Measurements from ENCODE around the gene FGF14. TPM values are rescaled to one million over a fixed set of nuclear protein-coding genes. Genes with fewer than 3 reads are reported as not detected.

FGF14 gene
- total RNA-seq, 1 experiment from 2014 or later, result 0.22 TPM

- Histone ChIP-seq H2BK120ac (ENCODE audit: low read depth, low read length, poor library complexity, severe bottlenecking) (no peak overlapping the region), H3K27me3 (ENCODE audit: insufficient read depth, low read length) (no peaks in the 10 kb centered on the region), H3K56ac (ENCODE audit: insufficient read length, low read depth, low read length) (no peak overlapping the region), H3K9ac (ENCODE audit: extremely low read depth, insufficient read length, low read length) (no peak overlapping the region), H3K79me2 (ENCODE audit: insufficient read depth, low read length) (no peaks in the 10 kb centered on the region), H3T11ph (ENCODE audit: low read length) (no peak overlapping the region), H4K20me1 (ENCODE audit: control insufficient read depth, insufficient read depth, insufficient read length) (no peaks in the 10 kb centered on the region), H2BK12ac (ENCODE audit: insufficient read length, low read depth, low read length) (no peak overlapping the region), H4K5ac (ENCODE audit: insufficient read length, low read depth, low read length) (no peak overlapping the region), H3K23me2 (ENCODE audit: insufficient read length, low read depth, low read length, poor library complexity, severe bottlenecking) (no peaks in the 10 kb centered on the region), H3K4me1 (ENCODE audit: insufficient read depth, low read length) (no peaks in the 10 kb centered on the region), H2BK20ac (ENCODE audit: low read depth, low read length, poor library complexity, severe bottlenecking) (no peak overlapping the region), H3K79me1 (ENCODE audit: insufficient read depth, low read depth, low read length, poor library complexity, severe bottlenecking) (no peaks in the 10 kb centered on the region), H2BK15ac (ENCODE audit: low read depth, low read length) (no peak overlapping the region), H3K23ac (ENCODE audit: insufficient read length, low read depth, low read length) (no peak overlapping the region), H2AFZ (ENCODE audit: low read length) (no peak overlapping the region), H3K14ac (ENCODE audit: insufficient read depth, low read length) (no peak overlapping the region), H2AK5ac (ENCODE audit: insufficient read length, low read length) (no peak overlapping the region), H3K4me2 (ENCODE audit: insufficient read depth, insufficient read length, low read length) (no peak overlapping the region), H2BK5ac (ENCODE audit: insufficient read length, low read length) (no peak overlapping the region), H3K18ac (ENCODE audit: insufficient read length, low read depth, low read length) (no peak overlapping the region), H3K4ac (ENCODE audit: low read depth, low read length) (no peak overlapping the region), H3K27ac (ENCODE audit: insufficient read length, low read depth, low read length) (no peak overlapping the region), H3K9me3 (ENCODE audit: control insufficient read depth, low read depth, low read length) (no peaks in the 10 kb centered on the region), H4K91ac (ENCODE audit: insufficient read length, low read depth, low read length) (no peak overlapping the region), H4K8ac (replicated peaks; ENCODE audit: insufficient read length, low read depth, low read length) (no peak overlapping the region)
- Mint-ChIP-seq H3K27ac (no peak overlapping the region), H3K36me3 (ENCODE audit: insufficient read depth in 1 of 3, low read depth in 3 of 3) (no peaks in the 10 kb centered on the region), H3K4me1 (peaks cover 5 to 9% of the 10 kb centered on the region in 2 experiments; a peak in 3 of 4 replicates), H3K9me3 (peaks cover 0 to 3% of the 10 kb centered on the region in 2 experiments; a peak in 1 of 5 replicates), H3K27me3 (ENCODE audit: low read depth) (no peaks in the 10 kb centered on the region), H3K4me3 (no peak overlapping the region)
- no CpG with 5 or more reads among the region's 2 CpGs for WGBS (ENCODE audit: extremely low coverage, insufficient read length, low lambda C conversion rate)
- no peak for TF ChIP-seq CTCF (conservative IDR thresholded peaks at IDR 0.05)
- no peak for DNase-seq
Observed at GRCh38 chr13:101951114-101951513, 450.7 kb downstream of the FGF14 start.

Measured in H9 (cell line).